ENCODE results near the gene UGDH. TPM values are rescaled to one million over a fixed set of nuclear protein-coding genes. Genes with fewer than 3 reads are reported as not detected.
A peak's percentile ranks its signal among the peaks of the same experiment; 100 is the strongest.

UGDH gene
- total RNA-seq, 1 donor from 2014 or later: 157 TPM

GRCh38 chr4:39502019-39502663, 25.1 kb downstream of the UGDH start:
- Histone ChIP-seq H3K79me2 (ENCODE audit: low read depth) (no peaks in the 10 kb centered on the region), H4K20me1 (ENCODE audit: low read depth) (no peaks in the 10 kb centered on the region), H3K4me2 (no peak overlapping the region), H3K4me3 (no peak overlapping the region), H3K27ac (no peak overlapping the region), H2AFZ (replicated peaks) (no peak overlapping the region), H3K27me3 (no peaks in the 10 kb centered on the region), H3K9ac (no peak overlapping the region), H3K36me3 (peaks cover 36% of the 10 kb centered on the region), H3K9me3 (ENCODE audit: low read depth) (no peaks in the 10 kb centered on the region), H3K4me1 (no peaks in the 10 kb centered on the region), H3F3A (ENCODE audit: low read depth) (peaks cover 39% of the 10 kb centered on the region)
- Mint-ChIP-seq H3K4me1 (no peaks in the 10 kb centered on the region), H3K27me3 (ENCODE audit: insufficient read depth, low read depth) (peaks cover 2% of the 10 kb centered on the region), H3K9me3 (no peaks in the 10 kb centered on the region), H3K4me3 (no peak overlapping the region), H3K36me3 (peaks cover 28% of the 10 kb centered on the region), H3K27ac (no peak overlapping the region)
- no peak for DNase-seq (ENCODE audit: low spot score)
- no peak for TF ChIP-seq EZH2phosphoT487 (IDR thresholded peaks at IDR 0.05)
- TF ChIP-seq, protein P1, sequence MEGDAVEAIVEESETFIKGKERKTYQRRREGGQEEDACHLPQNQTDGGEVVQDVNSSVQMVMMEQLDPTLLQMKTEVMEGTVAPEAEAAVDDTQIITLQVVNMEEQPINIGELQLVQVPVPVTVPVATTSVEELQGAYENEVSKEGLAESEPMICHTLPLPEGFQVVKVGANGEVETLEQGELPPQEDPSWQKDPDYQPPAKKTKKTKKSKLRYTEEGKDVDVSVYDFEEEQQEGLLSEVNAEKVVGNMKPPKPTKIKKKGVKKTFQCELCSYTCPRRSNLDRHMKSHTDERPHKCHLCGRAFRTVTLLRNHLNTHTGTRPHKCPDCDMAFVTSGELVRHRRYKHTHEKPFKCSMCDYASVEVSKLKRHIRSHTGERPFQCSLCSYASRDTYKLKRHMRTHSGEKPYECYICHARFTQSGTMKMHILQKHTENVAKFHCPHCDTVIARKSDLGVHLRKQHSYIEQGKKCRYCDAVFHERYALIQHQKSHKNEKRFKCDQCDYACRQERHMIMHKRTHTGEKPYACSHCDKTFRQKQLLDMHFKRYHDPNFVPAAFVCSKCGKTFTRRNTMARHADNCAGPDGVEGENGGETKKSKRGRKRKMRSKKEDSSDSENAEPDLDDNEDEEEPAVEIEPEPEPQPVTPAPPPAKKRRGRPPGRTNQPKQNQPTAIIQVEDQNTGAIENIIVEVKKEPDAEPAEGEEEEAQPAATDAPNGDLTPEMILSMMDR (IDR thresholded peaks at IDR 0.05): no peak

GRCh38 chr4:39498727-39499020, 28.6 kb downstream of the UGDH start:
- Histone ChIP-seq H2AFZ (replicated peaks) (no peak overlapping the region), H3K36me3 (peaks cover 17% of the 10 kb centered on the region), H3K4me1 (no peaks in the 10 kb centered on the region), H4K20me1 (ENCODE audit: low read depth) (no peaks in the 10 kb centered on the region), H3K27ac (no peak overlapping the region), H3K4me2 (no peak overlapping the region), H3K9me3 (ENCODE audit: low read depth) (no peaks in the 10 kb centered on the region), H3F3A (ENCODE audit: low read depth) (peaks cover 30% of the 10 kb centered on the region), H3K9ac (no peak overlapping the region), H3K27me3 (no peaks in the 10 kb centered on the region), H3K79me2 (ENCODE audit: low read depth) (no peaks in the 10 kb centered on the region), H3K4me3 (no peak overlapping the region)
- Mint-ChIP-seq H3K36me3 (peaks cover 18% of the 10 kb centered on the region), H3K4me3 (no peak overlapping the region), H3K4me1 (no peaks in the 10 kb centered on the region), H3K9me3 (no peaks in the 10 kb centered on the region), H3K27ac (no peak overlapping the region), H3K27me3 (ENCODE audit: insufficient read depth, low read depth) (peaks cover 4% of the 10 kb centered on the region)
- DNase-seq (ENCODE audit: low spot score): no peak
- TF ChIP-seq EZH2 (IDR thresholded peaks at IDR 0.05) (no peak), EZH2phosphoT487 (IDR thresholded peaks at IDR 0.05) (no peak)
- TF ChIP-seq, protein P1 (IDR thresholded peaks at IDR 0.05): no peak

GRCh38 chr4:39497909-39498726, 29.1 kb downstream of the UGDH start:
- no peaks in the 10 kb centered on the region for H3K27me3 ChIP-seq
- H3K9me3 ChIP-seq (ENCODE audit: low read depth): no peaks in the 10 kb centered on the region
- no peak for DNase-seq (ENCODE audit: low spot score)
- no peaks in the 10 kb centered on the region for H3K79me2 ChIP-seq (ENCODE audit: low read depth)
- H3F3A ChIP-seq (ENCODE audit: low read depth): peaks cover 30% of the 10 kb centered on the region
- H3K9ac ChIP-seq: no peak overlapping the region
- no peaks in the 10 kb centered on the region for H4K20me1 ChIP-seq (ENCODE audit: low read depth)
- no peak overlapping the region for H2AFZ ChIP-seq (replicated peaks)
- Mint-ChIP-seq H3K4me1 (no peaks in the 10 kb centered on the region), H3K27ac (no peak overlapping the region), H3K9me3 (no peaks in the 10 kb centered on the region), H3K27me3 (ENCODE audit: insufficient read depth, low read depth) (peaks cover 4% of the 10 kb centered on the region), H3K4me3 (no peak overlapping the region), H3K36me3 (peaks cover 13% of the 10 kb centered on the region)
- peaks cover 13% of the 10 kb centered on the region for H3K36me3 ChIP-seq
- H3K27ac ChIP-seq: peak overlapping the region; percentile 5
- H3K4me3 ChIP-seq: no peak overlapping the region
- no peak for TF ChIP-seq EZH2phosphoT487 (IDR thresholded peaks at IDR 0.05)
- no peak for TF ChIP-seq EZH2 (IDR thresholded peaks at IDR 0.05)
- TF ChIP-seq, protein P1 (IDR thresholded peaks at IDR 0.05): no peak
- no peak overlapping the region for H3K4me2 ChIP-seq
- no peaks in the 10 kb centered on the region for H3K4me1 ChIP-seq

All from neural progenitor cell (in vitro differentiated cells).